A172 (cell line): ENCODE measurements around the gene PSMA7. TPM values are rescaled to one million over a fixed set of nuclear protein-coding genes. Genes with fewer than 3 reads are reported as not detected.
"Not testable (repeated sequence)": the region's sequence is repeated elsewhere in the genome, so short reads cannot be mapped to it uniquely, and the experiment has no call there.

Source experiments
- DNase-seq: peaks from one replicate; pipeline ENCODE4 v3.0.0-alpha.2; 2015; ENCODE audit warnings: low spot score
- total RNA-seq: library from RNA; depleted of rRNA; stranded (reverse); fragments of >200 nt; shearing (Covaris generic); gene quantifications from 2 replicates; pipeline ENCODE4 v1.2.3, GENCODE V29; 2014

Gene PSMA7
- total RNA-seq, 1 experiment from 2014 or later = 1,013 TPM

GRCh38 chr20:62155428-62156253 lies 12.4 kb upstream of the PSMA7 start:
- DNase-seq = peak; percentile 47

DNA sequence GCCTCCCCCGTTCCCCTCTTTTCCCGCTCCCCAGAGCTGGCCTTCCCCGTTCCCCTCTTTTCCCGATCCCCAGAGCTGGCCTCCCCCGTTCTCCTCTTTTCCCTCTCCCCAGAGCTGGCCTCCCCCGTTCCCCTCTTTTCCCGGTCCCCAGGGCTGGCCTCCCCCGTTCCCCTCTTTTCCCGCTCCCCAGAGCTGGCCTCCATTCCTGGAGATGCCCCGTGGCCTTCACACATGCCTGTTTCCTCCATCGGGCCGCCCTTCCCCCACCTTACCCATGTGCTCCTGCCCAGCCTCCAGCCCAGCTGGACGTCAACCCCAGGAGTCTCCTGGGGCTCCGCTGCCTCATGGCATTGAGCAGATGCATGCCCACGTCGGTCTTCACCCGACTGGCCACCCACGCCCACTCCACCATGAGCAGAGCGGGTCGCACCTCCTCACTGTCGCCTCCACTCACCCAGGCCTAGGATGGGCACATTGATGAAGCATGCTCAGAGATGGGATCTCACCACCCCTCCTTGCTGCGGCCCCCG lies 8.7 kb upstream of the PSMA7 start:
- DNase-seq = no peak

DNA sequence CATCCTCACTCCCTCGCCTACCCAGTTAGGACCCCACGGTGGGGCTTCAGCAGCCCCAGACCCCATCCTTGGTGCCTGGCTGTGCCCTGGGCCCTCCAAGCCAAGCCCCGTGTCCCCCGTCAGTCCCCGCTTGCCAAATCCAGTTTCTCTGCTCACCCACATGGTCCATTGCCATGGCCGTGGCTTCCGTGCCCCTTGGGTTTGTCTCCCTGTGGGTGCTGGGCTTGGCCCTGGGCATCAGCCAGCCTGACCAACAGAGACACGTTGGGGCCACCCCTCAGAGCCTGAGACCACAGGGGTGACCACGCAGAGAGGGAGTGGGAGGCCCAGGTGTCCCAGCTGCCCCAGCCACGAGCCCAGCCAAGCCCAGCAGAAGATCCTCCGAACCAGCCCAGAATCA lies 8.0 kb upstream of the PSMA7 start:
- DNase-seq = no peak

DNA sequence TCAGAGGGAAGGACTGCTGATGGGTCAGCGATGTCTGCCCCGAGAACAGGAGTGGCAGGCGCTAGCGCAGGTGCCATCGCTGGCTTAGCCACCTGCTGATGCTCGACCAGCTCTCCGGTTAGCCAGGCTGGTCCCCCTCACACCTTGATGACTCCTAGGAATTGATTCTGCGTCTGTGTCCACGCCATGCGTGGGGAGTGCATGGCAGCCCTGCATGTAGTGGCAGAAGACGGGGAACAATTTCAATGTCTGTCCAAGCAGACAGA lies 7.0 kb upstream of the PSMA7 start:
- no peak for DNase-seq

GRCh38 chr20:62149532-62150309 lies 6.5 kb upstream of the PSMA7 start:
- no peak for DNase-seq

- DNase-seq = no peak
Observed at GRCh38 chr20:62148908-62149314, 5.7 kb upstream of the PSMA7 start.

GRCh38 chr20:62148383-62148782 lies 5.2 kb upstream of the PSMA7 start:
- not testable (repeated sequence) for DNase-seq

GRCh38 chr20:62147528-62147927 lies 4.3 kb upstream of the PSMA7 start:
- no peak for DNase-seq

DNA sequence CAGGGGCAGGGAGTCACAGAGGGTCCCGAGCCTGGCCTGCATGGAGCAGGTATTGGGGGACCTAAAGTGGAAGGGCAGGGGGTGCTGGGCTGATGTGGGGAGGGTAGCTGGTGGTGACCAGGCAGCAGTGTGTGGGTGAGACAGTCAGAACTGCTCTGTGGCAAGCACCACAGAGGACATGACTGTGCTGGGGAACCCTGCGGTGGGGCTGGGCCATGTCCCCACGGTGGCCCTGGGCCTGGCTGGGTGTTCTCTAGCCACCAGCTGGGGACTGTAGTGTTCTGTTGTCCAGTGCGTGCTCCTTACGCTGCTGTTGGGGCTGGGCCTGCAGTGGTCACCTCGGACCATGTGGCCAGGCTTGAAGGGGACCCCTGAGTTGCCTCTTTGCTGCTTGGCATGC lies 3.9 kb upstream of the PSMA7 start:
- no peak for DNase-seq

DNA sequence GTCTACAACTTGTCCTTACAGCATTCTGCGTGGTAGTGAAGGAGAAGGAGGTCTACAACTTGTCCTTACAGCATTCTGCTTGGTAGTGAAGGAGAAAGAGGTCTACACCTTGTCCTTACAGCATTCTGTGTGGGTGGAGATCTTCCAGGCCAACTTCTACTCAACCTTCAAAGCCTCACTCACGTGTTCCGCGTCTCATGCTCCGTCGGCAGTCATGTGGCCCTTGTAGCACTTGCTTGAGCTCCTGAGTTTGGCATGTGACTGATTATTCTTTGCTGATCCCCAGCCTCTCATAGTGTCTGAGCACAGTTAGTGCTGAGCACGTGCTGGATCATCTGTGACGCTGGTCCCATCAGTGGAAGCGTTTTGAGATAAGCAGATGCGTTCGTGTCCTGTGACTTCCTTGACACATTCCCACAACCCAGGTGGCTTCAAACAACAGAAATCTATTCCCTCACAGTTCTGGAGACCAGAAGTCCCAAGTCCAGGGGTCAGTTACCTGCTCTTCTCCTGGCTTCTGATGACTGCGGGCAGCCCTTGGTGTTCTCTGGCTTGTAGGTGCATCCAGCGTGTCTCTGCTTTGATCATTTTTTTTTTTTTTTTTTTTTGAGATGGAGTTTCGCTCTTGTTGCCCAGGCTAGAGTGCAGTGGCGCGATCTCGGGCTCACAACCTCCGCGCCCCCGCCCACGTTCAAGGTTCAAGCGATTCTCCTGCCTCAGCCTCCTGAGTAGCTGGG lies 3.0 kb upstream of the PSMA7 start:
- no peak for DNase-seq

- no peak for DNase-seq
Observed at GRCh38 chr20:62145688-62146018, 2.5 kb upstream of the PSMA7 start.

GRCh38 chr20:62143957-62144825 lies 997 bp upstream of the PSMA7 start:
- DNase-seq = no peak

- no peak for DNase-seq
Observed at GRCh38 chr20:62142252-62143080, 728 bp downstream of the PSMA7 start.

GRCh38 chr20:62141397-62142251 lies 1.6 kb downstream of the PSMA7 start:
- DNase-seq = no peak

- no peak for DNase-seq
Observed at GRCh38 chr20:62141043-62141396, 2.2 kb downstream of the PSMA7 start.

GRCh38 chr20:62139636-62140035 lies 3.6 kb downstream of the PSMA7 start:
- DNase-seq = no peak

- DNase-seq = no peak
Observed at GRCh38 chr20:62138912-62139311, 4.3 kb downstream of the PSMA7 start.

- DNase-seq = no peak
Observed at GRCh38 chr20:62138204-62138543, 5.0 kb downstream of the PSMA7 start.

DNA sequence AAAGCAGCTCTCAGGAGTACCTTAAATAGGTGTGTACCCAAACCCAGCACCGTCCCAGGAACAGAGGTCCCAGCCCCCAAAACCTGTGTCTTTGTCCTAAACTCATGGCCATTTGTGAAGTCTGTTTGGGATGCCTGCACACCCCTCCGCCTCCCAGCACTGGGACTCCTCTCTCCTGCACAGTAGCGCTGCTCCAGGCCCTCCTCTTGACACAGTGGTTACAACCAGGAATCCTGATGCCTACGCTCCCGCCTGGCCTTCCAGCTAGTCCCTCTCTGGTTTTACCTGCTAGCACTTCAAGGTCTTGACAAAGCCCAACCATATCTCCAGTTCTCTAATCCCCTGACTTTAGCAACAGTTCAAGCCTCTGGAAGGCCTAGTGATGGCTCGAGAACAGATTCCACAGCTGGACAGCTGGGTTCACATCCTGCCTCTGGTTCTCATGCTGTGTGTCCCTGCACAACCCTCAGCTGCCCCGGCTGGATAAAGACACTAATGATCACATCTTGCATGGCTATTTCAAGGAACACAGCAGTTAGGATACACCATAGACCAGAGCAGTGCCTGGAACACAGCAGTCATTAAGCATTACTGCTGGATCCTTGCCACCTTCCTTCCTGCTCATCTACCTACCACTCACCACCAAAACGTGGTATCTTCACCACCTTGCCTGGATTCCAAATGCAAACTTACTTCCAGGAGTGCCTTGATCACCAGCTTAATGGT lies 5.6 kb downstream of the PSMA7 start:
- no peak for DNase-seq

GRCh38 chr20:62137092-62137384 lies 6.2 kb downstream of the PSMA7 start:
- DNase-seq = no peak
